GM21529 (cell line): ENCODE results near the gene BOD1L1.

Experiments used
- ATAC-seq: cut with Tn5 transposase; IDR thresholded peaks from one replicate; pipeline ENCODE4 v1.9.1; 2021; ENCODE audit not compliant: unreplicated experiment

Gene BOD1L1

DNA sequence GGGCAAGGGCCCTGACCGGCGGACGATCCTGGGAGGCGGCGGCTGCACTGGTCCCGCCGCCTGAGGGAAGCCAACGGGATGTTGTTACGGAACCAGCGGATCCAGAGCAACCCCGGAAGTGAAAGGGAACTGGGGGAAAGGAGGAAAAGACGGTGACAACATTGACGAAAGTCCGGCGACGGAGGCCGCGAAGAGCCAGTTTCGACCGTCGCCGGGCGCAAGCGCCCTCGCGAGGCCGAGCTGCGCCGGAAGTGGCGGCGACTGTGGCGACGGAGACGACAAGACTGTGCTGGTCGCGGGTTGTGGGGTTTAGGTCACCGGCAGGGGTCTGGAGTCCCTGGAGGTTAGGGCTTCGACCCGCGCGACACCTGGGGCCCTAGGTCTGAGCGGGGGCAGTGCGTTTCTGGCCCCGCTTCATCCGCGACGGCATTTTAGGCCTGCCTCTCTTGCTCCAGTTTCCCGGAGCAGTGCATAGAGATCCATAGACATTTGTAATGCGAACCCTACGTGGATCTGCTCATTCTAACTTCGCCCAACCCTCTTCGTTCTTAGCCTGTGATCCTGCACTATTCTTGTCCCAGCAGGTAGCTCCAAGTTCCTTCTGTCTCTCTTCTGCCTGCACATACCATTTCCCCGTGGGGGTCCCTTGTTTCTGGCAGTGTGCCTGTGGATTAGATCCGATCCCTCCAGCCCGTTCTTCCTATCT is at the start of gene BOD1L1:
Gene BOD1L1, minus strand, starts transcription at position 120 of the 706 bp plus-strand sequence. CDS start 138 bp downstream, outside the sequence.
- ATAC-seq, result peak; percentile 92

DNA sequence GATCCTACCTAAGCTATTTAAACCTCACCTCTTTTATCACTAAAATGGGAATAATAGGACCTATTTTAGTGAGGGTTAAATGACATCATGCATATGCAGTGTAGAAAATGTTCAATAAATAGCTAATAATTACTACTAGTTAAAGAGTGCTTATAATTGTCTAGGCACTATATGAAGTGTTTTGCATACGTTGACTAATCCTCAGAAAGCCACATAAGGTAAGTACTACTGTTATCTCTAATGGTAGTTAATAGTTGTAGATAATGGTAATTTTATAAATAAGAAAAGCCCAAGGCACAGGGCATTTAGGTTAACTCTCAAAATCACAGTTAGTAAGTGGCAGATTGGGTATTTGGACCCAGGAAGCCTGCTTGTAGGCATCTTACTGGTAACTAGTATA is 47.4 kb upstream of the BOD1L1 start:
- no peak for ATAC-seq

DNA sequence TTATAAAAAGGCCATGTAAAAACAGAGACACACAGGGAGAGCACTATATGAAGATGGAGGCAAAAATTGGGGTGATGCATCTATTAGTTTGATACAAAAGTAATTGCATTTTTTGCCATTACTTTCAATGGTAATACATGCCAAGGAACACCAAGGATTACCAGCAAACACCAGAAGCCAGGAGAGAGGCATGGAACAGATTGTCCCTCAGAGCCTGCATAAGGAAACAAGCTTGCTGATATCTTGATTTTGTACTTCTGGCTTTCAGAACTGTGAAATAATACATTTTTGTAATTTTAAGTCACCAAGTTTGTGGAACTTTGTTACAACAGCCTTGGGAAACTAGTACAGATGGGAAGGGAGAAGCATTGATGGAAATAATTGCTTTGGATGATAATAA is 45.6 kb upstream of the BOD1L1 start:
- ATAC-seq, result no peak

DNA sequence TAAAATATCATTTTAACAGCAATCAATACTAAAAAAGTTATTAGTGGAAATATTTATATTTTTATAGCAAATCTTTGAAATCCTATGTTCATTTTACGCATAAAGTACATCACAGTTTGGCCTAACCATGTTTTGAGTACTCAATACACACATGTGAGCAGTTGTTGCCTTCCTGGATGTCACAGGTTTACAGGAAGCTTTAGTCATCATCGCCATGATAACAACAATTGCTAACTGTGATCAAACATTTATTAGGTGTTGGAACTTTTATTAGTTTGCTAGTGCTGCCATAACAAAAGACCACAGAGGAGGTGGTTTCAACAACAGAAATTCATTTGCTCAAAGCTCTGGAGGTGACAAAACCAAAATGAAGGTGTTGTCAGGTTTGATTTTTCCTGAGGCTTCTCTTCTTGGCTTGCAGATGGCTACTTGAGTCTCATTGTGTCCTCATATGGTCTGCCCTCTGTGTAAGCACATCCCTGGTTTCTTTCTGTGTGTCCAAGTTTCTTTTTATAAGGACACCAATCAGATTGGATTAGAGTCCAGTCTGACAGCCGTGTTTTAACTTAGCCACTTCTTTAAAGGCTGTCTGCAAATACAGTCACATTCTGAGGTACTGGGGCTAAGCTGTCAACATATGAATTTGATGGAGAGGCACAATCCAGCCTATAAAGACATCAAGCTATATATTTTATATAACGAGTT is 43.1 kb upstream of the BOD1L1 start:
- ATAC-seq, result no peak

DNA sequence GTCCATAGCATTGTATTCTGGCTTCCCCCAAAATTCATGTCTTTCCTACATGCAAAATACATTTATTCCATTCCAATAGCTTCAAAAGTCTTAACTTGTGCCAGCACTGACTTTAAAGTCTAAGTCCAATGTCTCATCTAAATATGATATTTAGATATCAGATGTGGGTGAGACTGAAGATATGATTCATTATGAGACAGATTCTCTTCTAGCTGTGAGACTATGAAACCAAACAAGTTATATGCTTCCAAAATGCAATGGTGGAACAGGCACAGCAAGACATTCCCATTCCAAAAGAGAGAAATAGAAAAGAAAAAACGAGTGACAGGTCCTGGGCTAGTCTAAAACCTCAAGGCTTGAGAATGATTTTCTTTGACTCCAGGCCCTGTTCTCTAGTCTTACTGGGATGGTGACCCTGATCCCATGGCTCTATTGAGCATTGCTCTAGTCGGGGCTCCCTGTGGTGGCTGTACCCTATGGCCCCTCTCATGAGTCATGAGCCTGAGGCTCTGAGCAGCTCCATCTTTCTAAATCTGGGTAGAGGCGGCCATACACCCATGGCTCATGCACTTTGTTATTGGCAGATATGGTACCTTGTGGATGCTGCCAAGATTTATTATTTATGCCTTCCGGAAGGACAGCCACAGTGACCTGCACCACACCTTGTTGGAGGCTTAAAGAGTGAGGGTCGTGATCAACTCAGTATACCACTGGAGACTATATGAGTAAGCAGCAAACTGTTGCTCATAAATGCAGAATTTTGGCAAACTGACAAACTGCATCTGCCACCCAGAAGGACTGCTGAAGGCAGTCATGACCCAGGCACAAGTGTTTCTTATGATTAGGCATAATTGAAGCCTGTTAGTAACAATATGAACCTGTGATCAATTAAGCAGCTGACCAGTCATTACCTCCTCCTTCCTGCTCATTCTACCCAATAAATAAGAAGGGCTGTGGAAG is 38.5 kb upstream of the BOD1L1 start:
- ATAC-seq, result no peak

DNA sequence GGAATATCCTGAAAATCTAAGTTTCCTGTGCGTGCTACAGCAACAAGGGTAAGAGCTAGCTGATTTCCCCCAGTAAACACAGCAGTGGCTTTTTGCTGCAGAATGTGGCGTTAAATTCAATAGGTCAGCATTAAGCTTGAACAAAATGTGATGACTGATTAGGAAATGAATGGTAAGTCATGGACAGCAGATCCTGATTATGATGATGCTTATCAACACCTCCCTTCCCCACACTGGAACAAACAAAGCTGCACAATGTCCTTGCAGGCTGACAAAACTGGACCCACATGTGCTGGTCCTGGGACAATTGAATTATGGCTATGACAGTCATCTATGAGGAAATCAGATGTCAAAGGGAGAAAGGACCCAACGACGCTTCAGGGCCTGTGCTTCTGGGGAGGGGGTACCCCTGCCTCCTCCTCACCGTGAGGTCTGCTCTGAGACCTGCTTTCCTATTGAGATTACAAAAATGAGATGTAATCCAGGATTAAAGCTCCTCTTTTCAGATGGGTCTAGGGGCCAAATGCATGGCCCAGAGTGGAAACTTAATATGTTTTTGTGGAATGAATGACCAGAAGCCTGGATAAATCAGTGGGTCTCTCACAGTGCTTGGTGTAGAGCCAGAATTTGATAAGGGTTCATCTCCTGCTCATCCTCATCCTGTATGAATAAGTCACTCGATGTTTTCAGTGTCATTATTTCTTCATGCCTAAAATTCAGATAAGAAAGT is 32.0 kb upstream of the BOD1L1 start:
- ATAC-seq, result no peak

DNA sequence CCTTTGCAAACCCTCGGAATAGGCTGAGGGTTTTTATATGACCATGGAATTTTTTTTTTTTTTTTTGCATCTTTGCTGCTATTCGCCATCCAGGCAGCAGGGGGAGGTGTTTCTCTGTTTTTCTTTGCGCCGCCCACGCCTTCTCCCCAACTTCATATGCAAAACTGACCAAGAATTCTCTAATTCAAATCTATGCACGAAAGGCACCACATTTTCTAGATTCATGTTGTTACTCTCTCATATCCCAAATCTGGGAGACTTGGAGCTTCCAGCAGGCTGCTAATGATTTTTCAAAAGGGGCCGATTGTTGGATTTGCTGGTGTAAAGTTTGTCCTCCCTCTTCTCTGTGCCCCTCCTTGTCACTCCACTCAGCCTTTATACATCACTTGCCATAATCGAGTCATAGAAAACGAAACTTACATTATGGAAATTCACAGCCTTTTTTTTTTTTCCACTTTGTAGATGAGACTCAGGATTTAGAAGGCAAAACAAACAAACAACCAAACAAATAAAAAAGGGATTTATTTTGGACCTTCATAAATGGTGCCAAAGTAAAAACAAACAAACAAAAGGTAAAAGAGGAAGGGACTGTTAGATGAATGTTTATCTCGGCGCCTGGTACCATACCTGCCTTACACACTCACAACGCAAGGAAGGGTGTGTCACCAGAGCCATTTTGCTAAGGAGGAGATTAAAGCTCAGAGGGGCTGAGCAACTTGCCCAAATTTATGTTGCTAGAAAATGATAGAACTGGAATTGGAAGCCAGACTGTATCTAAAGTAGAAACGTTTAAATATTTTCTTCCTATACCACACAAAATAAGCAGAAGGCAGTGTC is 29.3 kb upstream of the BOD1L1 start:
- peak; percentile 39 for ATAC-seq

DNA sequence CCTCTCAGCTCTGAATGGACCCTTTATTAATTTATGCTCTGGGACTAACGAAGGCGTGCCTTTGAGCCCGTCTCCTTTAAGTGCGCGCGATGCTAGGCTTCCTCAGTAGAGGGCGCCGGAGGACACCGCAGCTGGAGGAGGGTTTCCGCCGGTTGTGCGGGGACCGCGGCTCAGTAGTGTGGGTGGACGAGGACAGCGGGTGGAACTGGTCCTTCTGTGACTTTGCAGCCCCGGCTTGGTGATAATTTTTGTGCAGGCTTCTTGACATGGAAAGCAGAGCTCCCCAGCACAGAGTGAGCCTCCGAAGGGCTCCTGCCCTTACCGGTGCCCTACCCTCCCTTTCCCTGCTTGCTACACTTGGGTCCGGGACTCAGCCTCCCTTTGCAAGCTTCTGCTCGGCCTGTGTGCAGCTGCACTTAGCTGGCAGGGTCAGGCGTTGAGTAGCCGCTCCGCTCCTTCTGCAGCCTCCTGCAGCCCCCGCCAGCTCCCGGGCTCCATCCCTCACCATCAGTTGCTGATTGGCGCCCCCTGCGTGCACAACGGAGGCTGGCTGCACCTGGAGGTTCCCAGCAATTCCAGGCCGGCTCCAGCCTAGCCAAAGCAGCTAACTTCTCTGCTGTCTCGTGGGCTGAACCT is 26.8 kb upstream of the BOD1L1 start:
- peak; percentile 92 for ATAC-seq

DNA sequence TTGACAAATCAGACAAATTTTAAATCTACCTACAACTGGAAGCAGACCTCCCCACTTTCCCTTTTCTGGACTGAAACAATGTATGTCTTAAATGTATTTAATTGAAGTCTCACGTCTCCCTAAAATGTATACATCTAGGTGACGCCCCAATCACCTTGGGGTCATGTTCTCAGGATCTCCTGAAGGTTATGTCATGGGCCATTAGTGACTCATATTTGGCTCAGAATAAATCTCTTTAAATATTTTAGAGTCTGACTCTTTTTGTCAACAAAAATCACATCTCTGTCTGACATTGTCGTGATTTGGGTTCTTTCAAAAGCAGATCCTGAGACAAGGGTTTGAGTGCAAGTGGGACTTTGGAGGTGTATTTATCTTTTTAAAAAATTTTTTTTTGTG is 26.2 kb upstream of the BOD1L1 start:
- no peak for ATAC-seq

DNA sequence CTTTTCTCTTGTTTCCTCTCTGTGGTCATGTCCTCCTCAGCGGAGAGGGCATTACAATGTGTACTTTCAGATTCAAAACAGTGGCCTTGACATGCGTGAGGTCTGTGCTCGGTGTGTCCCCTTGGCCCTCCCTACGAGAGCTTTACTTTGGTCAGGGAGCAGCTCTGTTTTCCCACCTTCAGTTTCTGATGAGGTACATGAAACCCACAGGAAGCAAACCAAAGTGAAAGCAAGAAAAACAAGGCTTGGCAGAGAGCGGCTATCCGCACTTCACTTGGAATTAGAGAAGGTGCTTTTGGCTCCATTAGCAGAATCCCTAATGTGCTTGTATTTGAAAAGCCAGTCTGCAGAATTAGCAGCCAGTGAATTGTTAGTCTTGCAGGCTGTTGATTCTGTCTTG is 19.5 kb upstream of the BOD1L1 start:
- ATAC-seq, result no peak

DNA sequence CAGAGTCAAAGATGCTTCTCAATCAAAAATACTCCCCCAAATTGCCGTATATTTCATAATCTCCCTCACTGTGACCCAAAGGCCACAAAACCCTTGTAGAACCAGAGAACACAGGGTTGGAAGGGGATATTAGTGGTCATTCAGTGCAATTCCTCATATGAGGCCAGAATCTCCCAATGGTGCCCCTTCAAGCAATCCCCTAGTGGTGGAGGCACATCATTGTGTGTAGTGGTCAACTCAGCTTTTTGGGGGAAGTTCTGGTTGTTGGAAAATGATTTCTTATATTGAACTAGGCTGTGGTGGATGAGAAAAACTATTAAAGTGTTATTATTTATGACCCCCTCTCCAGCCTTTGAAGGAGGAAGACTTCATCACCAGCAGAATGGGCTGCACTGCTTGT is 17.6 kb upstream of the BOD1L1 start:
- ATAC-seq, result no peak

DNA sequence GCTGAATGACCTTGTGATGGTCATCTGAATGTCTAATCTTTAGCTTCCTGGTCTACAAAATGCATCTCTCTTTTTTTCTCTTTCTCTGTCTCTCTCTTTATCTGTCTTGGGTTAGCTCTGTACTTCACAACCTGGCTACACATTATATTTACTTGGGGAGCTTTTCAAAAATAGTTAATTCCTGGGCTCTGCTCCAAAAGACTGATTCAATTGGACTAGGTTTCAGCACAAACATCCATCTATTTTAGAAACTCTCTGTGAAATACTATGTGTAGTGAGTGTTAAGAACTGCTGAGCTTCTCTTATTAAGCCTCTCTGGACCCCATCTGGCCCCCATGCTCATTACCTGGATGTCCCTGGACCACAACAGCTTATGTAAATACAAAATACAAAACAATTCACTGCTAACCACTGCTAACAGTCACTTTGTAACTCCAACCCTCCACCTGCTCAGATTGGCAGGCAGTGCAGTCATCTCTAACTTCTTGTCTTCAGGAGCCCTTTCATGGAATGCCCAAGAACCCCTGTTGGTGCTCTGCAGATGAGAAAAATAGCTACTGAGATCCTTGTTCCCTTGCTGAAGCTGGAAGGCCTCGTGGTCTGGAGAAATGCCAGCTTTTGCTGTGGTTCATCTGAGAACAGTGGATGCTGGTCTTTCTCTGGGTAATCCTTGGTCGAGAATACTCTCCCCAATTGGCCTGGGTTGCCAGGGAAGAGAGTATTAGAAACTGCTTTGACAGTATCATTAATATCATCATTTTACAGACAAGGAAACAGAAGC is 14.8 kb upstream of the BOD1L1 start:
- no peak for ATAC-seq

DNA sequence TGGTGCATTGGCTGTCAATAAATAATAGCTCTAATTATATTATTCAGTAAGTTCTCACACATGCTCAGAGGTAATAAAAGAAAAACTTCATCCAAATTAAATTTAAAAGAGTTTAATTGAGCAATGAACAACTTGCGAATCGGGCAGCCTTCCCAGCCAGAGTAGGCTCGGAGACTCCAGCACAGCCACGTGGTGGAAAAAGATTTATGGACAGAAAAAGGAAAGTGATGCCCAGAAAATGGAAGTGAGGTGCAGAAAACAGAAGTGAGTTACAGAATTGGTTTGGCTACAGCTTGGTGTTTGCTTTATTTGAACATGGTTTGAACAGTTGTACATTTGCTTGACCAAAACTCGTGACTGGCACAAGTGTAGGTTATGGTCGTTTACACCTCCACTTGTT is 13.6 kb upstream of the BOD1L1 start:
- no peak for ATAC-seq

DNA sequence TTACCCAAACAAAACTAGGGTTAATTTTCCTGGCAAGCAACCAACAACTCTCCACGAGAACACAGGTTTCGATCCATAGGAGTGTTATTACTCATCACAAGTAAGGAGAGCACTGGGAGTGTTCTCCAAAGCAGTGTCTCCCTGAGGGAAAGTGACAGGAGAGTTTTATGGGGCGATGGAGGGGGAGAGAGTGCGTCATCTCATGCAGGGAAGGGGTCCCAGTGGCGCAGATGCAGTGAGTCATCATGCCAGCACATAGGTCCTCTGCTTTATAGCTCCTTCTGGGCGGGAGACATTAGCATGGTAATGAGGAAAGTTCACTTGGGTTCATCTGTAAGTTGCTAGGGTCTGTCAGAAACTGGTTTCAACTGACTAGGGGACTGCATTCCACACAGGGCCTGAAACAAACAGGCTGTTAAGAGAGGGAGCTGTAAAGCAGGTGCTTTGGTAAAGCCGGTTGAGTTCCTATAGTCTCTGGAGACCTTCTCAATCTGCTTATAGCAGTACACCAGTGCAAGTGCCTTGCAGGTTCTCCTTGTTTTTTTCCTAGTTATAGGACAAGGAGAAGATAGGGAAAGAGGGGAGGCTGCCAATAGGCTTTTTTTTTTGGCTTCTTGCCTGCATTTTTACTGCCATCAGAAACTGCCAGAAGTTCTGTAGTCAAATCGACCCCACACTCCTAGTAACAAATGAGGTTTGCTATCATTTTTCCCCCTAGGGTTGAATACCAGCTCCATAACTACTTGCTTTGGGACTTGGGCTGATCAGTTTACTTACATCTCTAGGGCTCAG is 12.8 kb upstream of the BOD1L1 start:
- no peak for ATAC-seq

DNA sequence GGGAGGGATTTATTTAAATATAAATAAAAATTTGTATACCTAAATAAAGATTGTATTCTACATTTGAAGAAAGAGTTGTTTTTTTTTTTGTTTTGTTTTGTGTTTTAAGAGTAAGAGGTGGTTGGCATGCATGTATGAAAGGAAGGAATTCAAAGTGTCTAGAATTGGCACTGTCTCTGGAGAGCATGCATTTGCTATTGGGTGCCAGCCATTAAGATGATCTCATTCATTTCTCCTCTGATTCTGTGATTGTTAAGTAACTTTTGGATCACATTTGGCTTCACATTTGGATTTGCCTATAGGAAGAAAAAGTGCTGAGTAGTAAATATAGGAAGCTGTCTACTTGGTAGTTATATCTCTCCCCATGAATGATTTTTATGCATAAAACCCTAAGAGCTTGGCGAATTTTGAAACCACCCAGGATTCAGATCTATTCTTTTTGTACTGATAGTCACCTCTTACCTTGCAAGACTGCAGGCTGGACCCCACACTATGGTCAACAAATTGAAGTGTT is 7.8 kb upstream of the BOD1L1 start:
- ATAC-seq, result no peak

DNA sequence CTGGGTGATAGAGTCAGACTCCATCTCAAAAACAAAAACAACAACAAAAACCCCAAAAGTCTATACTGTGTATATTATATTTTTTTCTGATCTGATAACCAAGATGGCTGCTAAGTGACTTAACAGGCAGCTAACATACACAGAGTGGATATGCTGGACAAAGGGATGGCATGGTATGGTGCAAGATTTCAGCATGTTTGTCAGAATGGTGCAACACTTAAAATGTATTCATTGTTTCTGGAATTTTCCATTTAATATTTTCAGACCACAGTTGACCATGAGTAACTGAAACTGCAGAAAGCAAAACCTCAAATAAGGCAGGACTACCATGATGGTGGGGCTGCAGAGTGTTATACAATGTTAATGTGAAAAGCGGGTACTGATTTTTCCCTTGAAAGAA is 6.1 kb upstream of the BOD1L1 start:
- ATAC-seq, result no peak

DNA sequence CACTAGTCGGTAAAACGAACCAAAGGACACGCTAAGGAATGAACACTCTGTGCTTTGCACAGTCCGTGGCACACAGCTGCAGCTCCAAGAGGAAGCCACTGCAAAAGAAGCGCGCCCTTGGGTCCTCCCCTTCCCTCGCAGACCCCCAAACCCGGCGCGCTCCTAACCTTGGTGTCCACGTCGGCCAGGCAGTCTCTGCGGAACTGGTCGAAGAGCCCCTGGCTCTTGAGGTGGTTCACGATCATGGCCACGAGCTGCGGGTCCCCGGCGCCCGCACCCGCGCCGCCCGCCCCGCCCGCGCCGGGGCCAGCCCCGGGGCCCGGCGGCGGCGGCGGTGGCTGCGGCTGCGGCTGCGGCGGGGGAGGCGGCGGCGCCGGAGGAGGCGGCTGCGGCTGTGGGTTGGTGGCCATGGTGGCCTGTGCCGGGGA is 333 bp downstream of the BOD1L1 start:
- ATAC-seq, result peak; percentile 50
